NCI-H2107 treated with DMSO at 0.1 percent for 48 hours (cell line): ENCODE measurements around the gene ZRANB3.
"Not testable (repeated sequence)": the region's sequence is repeated elsewhere in the genome, so short reads cannot be mapped to it uniquely, and the experiment has no call there.

Experiments
- DNase-seq: peaks from one replicate; lab custom pipeline; 2025; ENCODE audit not compliant: unreplicated experiment; lab: John Stamatoyannopoulos, UW

Gene ZRANB3

GRCh38 chr2:135140606-135141005 lies 390.4 kb downstream of the ZRANB3 start:
- DNase-seq: no peak

- DNase-seq: no peak
Measured at GRCh38 chr2:135132314-135132713, 398.7 kb downstream of the ZRANB3 start.

DNA sequence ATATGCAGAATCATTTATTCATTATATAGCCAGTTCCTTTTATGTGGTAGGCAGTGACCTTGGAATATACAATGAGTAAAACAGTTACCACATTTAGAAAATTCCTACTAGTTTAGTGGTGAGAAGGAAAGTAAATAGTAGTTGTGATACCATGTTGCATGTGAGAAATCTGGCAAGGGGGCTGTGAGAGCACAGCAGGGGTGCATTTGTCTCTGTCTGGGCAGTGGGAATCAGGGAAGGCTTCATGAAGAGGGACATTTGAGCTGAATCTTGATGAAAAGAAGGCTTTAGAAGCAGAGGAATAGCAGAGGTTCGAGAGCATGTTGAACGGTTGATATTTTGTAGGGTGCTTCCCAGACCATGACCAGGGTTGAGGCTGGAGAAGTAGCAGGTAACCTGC lies 400.3 kb downstream of the ZRANB3 start:
- DNase-seq: no peak

DNA sequence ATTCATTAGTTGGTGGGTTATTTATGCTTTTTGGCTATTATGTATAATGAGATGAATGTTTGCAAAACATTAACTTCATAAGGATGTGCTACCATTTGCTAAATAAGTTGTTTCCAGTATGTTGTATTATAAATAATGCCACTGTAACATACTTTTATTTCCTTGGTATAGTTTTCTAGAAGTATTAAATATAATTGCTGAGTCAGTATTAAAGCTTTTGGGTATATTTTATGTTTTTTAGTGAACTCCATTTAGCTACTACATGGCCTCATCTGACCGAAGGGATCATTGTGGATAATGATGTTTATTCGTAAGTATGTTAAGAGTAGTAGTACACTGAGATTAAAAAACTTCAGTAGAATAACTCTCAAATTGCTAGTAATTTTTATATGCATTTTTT lies 405.1 kb downstream of the ZRANB3 start:
- no peak for DNase-seq

DNA sequence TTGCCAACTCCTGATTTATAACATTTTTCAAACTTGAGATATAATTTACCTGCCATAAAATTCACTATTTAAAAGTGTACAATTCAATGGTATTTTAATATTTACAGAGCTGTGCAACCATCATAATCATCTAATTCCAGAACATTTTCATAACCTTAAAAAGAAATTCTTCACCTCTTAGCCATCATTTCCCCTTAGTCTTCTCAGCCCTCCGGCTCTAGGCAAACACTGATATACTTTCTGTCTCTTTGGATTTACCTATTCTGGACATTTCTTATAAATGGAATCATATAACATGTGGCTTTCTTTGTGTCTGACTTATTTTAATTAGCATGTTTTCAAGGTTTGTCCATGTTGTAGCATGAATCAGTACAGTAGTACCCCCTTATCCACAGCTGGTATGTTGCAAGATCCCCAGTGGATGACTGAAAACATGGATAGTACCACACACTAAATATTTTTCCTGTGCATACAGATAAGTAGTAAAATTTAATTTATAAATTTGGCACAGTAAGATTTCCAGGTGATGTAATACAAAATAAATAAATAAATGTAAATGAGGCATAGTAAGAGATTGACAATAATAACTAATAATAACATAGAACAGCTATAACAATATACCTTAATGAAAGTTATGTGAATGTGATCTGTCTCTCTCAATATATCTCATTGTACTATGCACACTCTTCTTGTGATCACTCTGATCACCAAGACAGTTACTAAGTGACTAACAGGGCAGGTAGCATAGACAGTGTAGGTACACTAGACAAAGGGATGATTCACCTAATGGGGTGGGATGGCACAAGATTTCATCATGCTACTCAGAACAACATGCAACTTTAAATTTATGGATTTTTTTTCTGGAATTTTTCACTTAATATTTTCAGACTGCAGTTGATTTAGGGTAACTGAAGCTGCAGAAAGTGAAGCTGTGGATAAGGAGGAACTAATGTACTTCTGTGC lies 405.8 kb downstream of the ZRANB3 start:
- no peak for DNase-seq

DNA sequence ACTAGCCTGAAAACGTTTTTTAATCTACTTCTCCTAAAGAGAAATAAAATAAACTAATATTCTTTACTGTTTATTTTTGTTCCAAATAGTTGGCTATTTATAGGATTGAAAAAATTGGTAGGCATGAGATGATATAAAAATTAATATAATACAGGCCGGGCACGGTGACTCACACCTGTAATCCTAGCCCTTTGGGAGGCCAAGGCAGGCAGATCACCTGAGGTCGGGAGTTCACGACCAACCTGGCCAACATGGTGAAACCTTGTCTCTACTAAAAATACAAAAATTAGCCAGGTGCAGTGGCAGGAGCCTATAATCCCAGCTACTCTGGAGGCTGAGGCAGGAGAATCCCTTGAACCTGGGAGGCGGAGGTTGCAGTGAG lies 409.4 kb downstream of the ZRANB3 start:
- not testable (repeated sequence) for DNase-seq

- no peak for DNase-seq
Measured at GRCh38 chr2:135121016-135121657, 409.9 kb downstream of the ZRANB3 start.

- DNase-seq: no peak
Measured at GRCh38 chr2:135119582-135119981, 411.4 kb downstream of the ZRANB3 start.

DNA sequence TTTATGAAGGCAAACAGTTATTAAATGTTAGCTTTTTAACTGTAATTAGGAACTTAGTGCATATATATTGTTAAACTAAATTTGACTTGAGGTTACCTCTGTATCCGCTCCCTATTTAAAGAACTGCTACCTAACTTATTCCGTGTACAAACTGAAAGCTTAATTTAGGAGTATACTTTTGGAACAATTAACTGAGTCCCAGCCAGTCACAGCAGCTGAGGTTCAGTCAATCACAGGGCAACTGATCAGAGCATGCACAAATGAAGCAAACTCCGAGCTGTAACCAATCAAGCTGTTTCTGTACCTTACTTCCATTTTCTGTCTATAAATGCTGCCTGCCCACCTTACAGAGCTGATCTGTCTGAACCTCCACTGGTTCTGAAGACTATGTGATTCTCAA lies 417.7 kb downstream of the ZRANB3 start:
- DNase-seq: no peak

DNA sequence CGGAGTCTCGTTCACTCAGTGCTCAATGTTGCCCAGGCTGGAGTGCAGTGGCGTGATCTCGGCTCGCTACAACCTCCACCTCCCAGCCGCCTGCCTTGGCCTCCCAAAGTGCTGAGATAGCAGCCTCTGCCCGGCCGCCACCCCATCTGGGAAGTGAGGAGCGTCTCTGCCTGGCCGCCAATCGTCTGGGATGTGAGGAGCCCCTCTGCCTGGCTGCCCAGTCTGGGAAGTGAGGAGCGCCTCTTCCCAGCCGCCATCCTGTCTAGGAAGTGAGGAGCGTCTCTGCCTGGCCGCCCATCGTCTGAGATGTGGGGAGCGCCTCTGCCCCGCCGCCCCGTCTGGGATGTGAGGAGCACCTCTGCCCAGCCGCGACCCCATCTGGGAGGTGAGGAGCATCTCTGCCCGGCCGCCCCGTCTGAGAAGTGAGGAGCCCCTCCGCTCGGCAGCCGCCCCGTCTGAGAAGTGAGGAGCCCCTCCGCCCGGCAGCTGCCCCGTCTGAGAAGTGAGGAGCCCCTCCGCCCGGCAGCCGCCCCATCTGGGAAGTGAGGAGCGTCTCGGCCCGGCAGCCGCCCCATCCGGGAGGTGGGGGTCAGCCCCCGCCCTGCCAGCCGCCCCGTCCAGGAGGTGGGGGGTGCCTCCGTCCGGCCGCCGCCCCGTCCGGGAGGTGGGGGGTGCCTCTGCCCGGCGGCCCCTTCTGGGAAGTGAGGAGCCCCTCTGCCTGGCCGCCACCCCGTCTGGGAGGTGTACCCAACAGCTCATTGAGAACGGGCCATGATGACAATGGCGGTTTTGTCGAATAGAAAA lies 425.3 kb downstream of the ZRANB3 start:
- DNase-seq: not testable (repeated sequence)

- DNase-seq: no peak
Measured at GRCh38 chr2:135103843-135104242, 427.2 kb downstream of the ZRANB3 start.

DNA sequence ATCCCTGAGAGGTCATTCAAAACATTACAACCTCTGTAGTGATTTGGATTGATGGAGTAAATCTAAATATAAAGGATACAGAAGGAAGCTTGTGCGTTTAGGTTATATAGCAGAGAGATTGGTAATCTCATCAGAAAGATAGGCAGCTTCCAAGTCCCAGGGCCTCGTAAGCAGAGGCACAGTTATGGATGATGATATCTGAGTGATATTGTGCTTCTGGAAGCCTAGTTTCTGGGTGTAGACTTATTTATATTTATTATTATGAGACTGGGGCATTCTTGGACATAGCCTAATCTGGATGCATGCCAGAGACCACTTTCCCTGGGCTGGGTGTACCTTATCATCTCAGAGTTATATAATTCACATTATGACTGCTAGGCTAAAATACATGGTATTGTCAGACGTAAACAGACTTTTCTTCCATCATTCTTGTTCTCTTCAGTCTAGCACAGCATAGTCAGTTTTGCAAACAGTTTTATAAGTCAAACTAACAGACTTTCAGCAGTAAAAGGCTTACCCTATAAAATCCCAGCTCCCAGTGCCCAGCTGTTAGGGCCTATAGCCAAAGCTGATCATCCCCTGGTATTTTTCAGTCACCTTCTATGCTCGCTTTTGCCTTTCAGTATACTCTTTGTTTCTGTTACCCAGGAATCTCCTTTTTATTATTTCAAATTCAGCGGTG lies 431.1 kb downstream of the ZRANB3 start:
- DNase-seq: no peak

GRCh38 chr2:135097532-135098231 lies 433.3 kb downstream of the ZRANB3 start:
- DNase-seq: no peak

DNA sequence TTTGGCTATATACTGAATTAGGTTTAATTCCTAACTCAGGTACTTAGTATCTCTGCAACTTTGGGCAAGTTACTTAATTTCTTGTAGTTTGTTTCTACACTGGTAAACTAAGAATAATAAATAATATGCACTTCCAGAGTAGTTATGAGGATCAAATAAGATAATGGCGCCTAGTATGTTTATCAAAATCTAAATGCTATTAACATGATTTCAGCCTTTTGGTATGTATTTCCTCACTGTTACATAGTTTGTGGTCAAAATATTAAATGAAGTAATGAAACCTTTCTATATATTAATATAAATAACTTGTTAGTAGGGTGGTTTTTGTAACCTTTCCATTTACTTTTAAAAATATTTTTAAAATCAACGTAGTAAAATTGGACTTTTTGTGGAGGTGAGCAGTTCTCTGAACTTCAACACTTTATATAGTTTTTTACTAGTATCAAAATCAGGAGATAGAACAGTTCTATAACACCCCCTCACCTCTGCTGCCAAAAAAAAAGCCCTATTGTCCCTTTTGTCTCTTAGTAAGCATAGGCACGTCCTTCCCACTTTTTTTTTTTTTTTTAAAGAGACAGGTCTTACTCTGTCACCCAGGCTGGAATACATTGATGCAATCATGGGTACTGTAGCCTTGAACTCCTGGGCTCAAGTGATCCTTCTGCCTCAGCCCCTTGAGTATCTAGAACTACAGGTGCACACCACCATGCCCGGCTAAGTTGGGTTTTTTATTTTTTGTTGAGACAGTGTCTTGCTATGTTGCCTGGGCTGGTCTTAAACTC lies 434.2 kb downstream of the ZRANB3 start:
- DNase-seq: no peak

- no peak for DNase-seq
Measured at GRCh38 chr2:135095591-135095990, 435.4 kb downstream of the ZRANB3 start.

GRCh38 chr2:135094508-135094907 lies 436.5 kb downstream of the ZRANB3 start:
- DNase-seq: no peak

DNA sequence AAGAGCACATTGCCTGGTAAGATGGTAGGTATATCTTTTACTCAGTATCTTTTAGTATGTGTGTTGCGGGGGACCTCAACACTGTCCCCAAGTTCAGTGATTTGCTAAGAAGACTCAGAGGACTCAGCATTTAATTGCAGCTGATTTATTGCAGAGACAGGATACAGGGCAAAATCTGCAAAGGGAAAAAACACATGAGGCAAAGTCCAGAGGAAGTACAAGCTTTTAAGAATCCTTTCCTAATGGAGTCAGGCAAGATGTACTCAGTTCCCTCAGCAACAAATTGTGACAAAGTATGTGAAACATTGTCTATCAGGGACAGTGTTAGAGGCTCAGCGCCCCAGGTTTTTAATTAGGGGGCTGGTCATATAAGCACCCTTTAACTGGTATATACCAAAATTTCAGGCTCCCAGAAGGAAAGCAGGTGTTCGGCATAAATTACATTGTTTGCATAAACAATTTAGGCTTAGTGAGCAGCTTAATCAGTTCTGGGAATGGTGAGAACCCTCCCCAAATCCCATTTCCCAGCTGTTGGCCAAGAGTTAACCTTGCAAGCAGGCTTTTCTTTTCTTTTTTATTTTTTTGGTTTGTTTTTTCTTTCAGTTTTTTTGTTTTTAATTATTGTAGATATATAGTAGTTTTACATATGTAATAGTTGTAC lies 437.2 kb downstream of the ZRANB3 start:
- DNase-seq: peak; percentile 24

GRCh38 chr2:135093193-135093592 lies 437.8 kb downstream of the ZRANB3 start:
- no peak for DNase-seq

GRCh38 chr2:135091681-135092080 lies 439.3 kb downstream of the ZRANB3 start:
- DNase-seq: no peak
